Lung (tissue), 12 donors: Measurements from ENCODE around the gene ITGB8. TPM values are rescaled to one million over a fixed set of nuclear protein-coding genes. Genes with fewer than 3 reads are reported as not detected.

ENCODE experiments used
- ATAC-seq: fragments of 200-7000 bp; cut with Tn5 transposase; one replicate; pipeline ENCODE4 v1.9.1; 2020; ENCODE audit warnings: moderate number of reproducible peaks; ENCODE audit not compliant: insufficient read depth, low FRiP score
- DNase-seq, 3 donors: peaks; one replicate each; pipeline ENCODE4 v3.0.0-alpha.2; 2013 to 2017
- H3K27ac ChIP-seq, 2 donors: one replicate each; pipeline ENCODE4 v1.5.1; 2013; ENCODE audit warnings: mild to moderate bottlenecking in 2 of 2, moderate library complexity in 2 of 2, control low read depth in 1 of 2, inconsistent platforms in 1 of 2, low read depth in 1 of 2, low read length in 1 of 2
- H3K27me3 ChIP-seq, 3 donors: one replicate each; pipeline ENCODE4 v1.5.1; 2013; ENCODE audit warnings: low read length in 2 of 3; ENCODE audit not compliant: control insufficient read depth in 3 of 3, insufficient read depth in 3 of 3
- H3K36me3 ChIP-seq, 4 donors: one replicate each; pipeline ENCODE4 v1.5.1; 2013; ENCODE audit warnings: low read length in 4 of 4, mild to moderate bottlenecking in 1 of 4, moderate library complexity in 1 of 4; ENCODE audit not compliant: control insufficient read depth in 4 of 4, insufficient read depth in 4 of 4
- H3K4me1 ChIP-seq, 5 donors: one replicate each; pipeline ENCODE4 v1.5.1; 2013; ENCODE audit warnings: low read length in 5 of 5, mild to moderate bottlenecking in 2 of 5, moderate library complexity in 1 of 5; ENCODE audit not compliant: control insufficient read depth in 5 of 5, insufficient read depth in 5 of 5
- H3K4me3 ChIP-seq: one replicate; pipeline ENCODE4 v1.5.1; 2013; ENCODE audit warnings: mild to moderate bottlenecking, control low read depth, moderate library complexity
- H3K9ac ChIP-seq, 2 donors: one replicate each; pipeline ENCODE4 v1.5.1; 2013; ENCODE audit warnings: low read length in 2 of 2, control low read depth in 1 of 2; ENCODE audit not compliant: insufficient read depth in 1 of 2
- H3K9me3 ChIP-seq, 4 donors: one replicate each; pipeline ENCODE4 v1.5.1; 2013; ENCODE audit warnings: low read length in 3 of 4, mild to moderate bottlenecking in 1 of 4, moderate library complexity in 1 of 4; ENCODE audit not compliant: control insufficient read depth in 4 of 4, insufficient read depth in 3 of 4
- CTCF ChIP-seq: IDR thresholded peaks from 2 replicates; pipeline ENCODE4 v1.5.1; 2012; ENCODE audit warnings: mild to moderate bottlenecking; ENCODE audit errors: control extremely low read depth, extremely low read depth
- WGBS, 2 donors: extraction: QIAGEN DNeasy Blood & Tissue Kit; methylation state at CpG; one replicate each; pipeline ENCODE4 v1.1.7; 2013; 5-methylcytosine and 5-hydroxymethylcytosine counted together
- polyA plus RNA-seq, 2 donors: library from polyadenylated mRNA; stranded (reverse); fragments of 200-250 nt; gene quantifications; one replicate each; pipeline ENCODE4 v1.2.1, GENCODE V29; 2013
- total RNA-seq, 2 donors: library from RNA; depleted of rRNA in 1 of 2; stranded (reverse); fragments of >200 nt in 1 of 2; gene quantifications; one replicate each; pipeline ENCODE4 v1.2.1, GENCODE V29; 2014 to 2021
- donor health status: control.
- donor health status: control.
- donor health status: Bipolar disorder and iron deficiency.
- donor health status: healthy.
- donor health status: DM: yes; HTN: yes; CAD: no.

The ITGB8 gene
- total and polyA plus RNA-seq, 4 donors: 1.5 to 29.7 (median 15.2) TPM

DNA sequence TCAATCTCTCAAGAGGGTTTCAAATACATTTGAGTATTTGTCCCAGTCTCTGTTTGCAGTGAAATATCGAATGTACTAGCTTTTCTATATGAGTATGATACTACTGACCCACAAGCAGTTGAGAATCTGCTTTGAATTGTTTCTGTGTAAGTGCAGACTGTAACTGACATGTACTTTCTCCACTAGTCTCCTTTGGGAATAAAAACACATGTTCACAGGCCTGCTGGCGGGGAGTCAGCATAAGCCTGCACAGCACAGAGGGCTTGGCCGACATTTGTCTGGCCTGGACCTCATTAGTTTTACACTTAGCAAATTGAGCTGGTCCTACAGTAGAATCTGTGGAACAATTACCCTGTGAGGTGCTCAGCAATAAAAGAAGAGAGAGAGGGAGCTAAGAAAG, 72.6 kb downstream of the ITGB8 start:
- Histone ChIP-seq H3K36me3 (peaks cover 0 to 5% (median 0%) of the 10 kb centered on the region in 4 donors), H3K4me1 (peaks cover 0 to 24% (median 9%) of the 10 kb centered on the region in 5 donors), H3K4me3 (no peak overlapping the region), H3K27me3 (no peaks in the 10 kb centered on the region), H3K9ac (no peak overlapping the region), H3K9me3 (no peaks in the 10 kb centered on the region), H3K27ac (no peak overlapping the region)
- TF ChIP-seq CTCF: no peak
- WGBS, 2 donors: 78 to 81% methylated on average over 3 of the region's 3 CpGs
- DNase-seq (peak in 2 of 3 donors; percentile 29 to 33), ATAC-seq (no peak)

- WGBS, 2 donors: 94 to 98% methylated on average over 6 of the region's 6 CpGs
- DNase-seq: no peak
These were observed 73.6 kb downstream of the ITGB8 start for GRCh38 chr7:20404320-20404719.

DNA sequence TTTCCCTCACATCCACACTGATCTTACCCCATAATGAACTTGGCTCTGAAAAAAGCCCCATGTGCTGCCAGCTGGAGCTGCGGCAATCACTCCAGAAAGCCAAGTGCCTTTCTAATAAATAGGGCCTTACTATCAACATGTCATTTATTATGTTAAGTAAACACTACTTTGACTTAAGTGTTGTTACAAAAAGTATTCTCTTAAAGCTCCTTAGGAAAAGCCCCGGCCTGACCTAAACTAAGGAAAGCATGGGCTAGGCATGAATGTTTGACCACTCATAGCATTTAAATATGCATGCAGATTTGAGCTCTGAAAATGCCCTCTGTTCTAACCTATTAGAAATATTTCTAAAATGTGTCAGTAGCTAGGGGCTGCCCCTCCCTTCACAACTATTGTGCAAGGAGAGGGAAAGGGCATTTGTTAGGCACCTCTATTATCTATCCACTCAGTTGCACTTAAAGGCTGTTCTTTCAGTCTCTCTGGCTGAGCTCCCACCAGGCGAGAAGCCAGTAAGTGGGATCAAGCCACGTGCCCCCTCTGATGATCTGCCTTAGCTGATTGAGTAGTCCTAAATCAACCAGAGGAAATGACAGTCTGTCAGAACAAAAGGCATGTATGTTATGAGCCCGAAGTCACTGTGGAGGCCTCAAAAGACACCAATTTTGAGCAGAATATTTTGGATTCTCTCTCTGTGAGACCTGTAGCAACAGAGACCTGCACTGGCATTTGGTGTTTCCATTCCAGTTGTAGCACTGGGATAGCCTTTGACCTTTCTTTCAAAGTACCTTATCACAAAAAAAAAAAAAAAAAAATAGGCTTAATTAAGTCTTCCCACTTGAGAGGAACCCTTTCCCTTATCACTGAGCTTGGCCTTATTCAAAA, 77.1 kb downstream of the ITGB8 start:
- H3K9ac ChIP-seq: no peak overlapping the region
- H3K4me1 ChIP-seq: peaks cover 0 to 25% (median 9%) of the 10 kb centered on the region in 5 donors
- peak; percentile 78 to 92 (median 90) for DNase-seq
- H3K36me3 ChIP-seq: peaks cover 0 to 5% (median 2%) of the 10 kb centered on the region in 4 donors
- H3K4me3 ChIP-seq: no peak overlapping the region
- no peak for TF ChIP-seq CTCF
- ATAC-seq: peak; percentile 86
- no peaks in the 10 kb centered on the region for H3K27me3 ChIP-seq
- no peaks in the 10 kb centered on the region for H3K9me3 ChIP-seq
- WGBS, 2 donors: 30 to 57% methylated on average over 5 of the region's 5 CpGs
- H3K27ac ChIP-seq: peak overlapping the region; percentile 18 to 86

More at GRCh38 chr7:20404320-20404719, 73.6 kb downstream of the ITGB8 start:
- no peak for ATAC-seq
- Histone ChIP-seq H3K27ac (no peak overlapping the region), H3K9me3 (no peaks in the 10 kb centered on the region), H3K9ac (no peak overlapping the region), H3K36me3 (peaks cover 0 to 5% (median 0%) of the 10 kb centered on the region in 4 donors), H3K4me1 (peaks cover 0 to 29% (median 9%) of the 10 kb centered on the region in 5 donors), H3K4me3 (no peak overlapping the region), H3K27me3 (no peaks in the 10 kb centered on the region)
- no peak for TF ChIP-seq CTCF
